Activated CD8-positive, alpha-beta T cell treated with anti-CD3 and anti-CD28 coated beads for 36 hours (primary cell): ENCODE results near the gene SERPINE3. TPM values are rescaled to one million over a fixed set of nuclear protein-coding genes. Genes with fewer than 3 reads are reported as not detected.

Experiments
- ATAC-seq: fragments of 200-7000 bp; cut with Tn5 transposase; one replicate; pipeline ENCODE4 v1.10.0; 2021; ENCODE audit warnings: mild to moderate bottlenecking, moderate library complexity
- CTCF ChIA-PET: fragments of 350-600 bp; sonication (Branson Sonifier 250); formaldehyde crosslinking; loops from one replicate; lab custom pipeline; 2021; ENCODE audit warnings: antibody characterized with exemption; lab: Charles Lee
- POLR2A ChIA-PET: fragments of 350-600 bp; sonication (Branson Sonifier 250); formaldehyde crosslinking; loops from one replicate; lab custom pipeline; 2021; ENCODE audit warnings: antibody characterized with exemption; lab: Charles Lee
- DNase-seq: peaks from one replicate; pipeline ENCODE4 v3.0.0-alpha.2; 2020
- H3K27ac Mint-ChIP-seq: one replicate; pipeline ENCODE4 v1.8.0; 2021; ENCODE audit warnings: mild to moderate bottlenecking, mixed read lengths
- H3K27me3 Mint-ChIP-seq: one replicate; pipeline ENCODE4 v1.8.0; 2021; ENCODE audit warnings: mixed read lengths
- H3K36me3 Mint-ChIP-seq: one replicate; pipeline ENCODE4 v1.8.0; 2021; ENCODE audit warnings: low read depth, mixed read lengths
- H3K4me1 Mint-ChIP-seq: one replicate; pipeline ENCODE4 v1.8.0; 2021; ENCODE audit warnings: low read depth, mixed read lengths
- H3K4me3 Mint-ChIP-seq: one replicate; pipeline ENCODE4 v1.8.0; 2021; ENCODE audit warnings: mild to moderate bottlenecking, moderate library complexity, mixed read lengths
- H3K9me3 Mint-ChIP-seq: one replicate; pipeline ENCODE4 v1.8.0; 2021; ENCODE audit warnings: mixed read lengths
- CTCF ChIP-seq: fragments of 200-600 bp; IDR thresholded peaks from one replicate; pipeline ENCODE4 v1.8.0; 2022; ENCODE audit warnings: antibody characterized with exemption, mild to moderate bottlenecking
- intact Hi-C: fragments of 100-400 bp; cut with micrococcal nuclease; formaldehyde crosslinking; loops from one replicate; pipeline ENCODE4 v1.10.0; 2022
- total RNA-seq, 2 experiments: library from RNA; stranded (reverse); gene quantifications; one replicate each; pipeline ENCODE4 v1.2.3, GENCODE V29; 2021

Gene SERPINE3
- total RNA-seq, 2 experiments from 2014 or later, result not detected

- ChIA-PET CTCF (interaction anchor here (0.9 to 1.1 kb wide), 2 partner anchors 33 to 252 kb away, joined by 3 to 4 read pairs; no protein-coding TSS in a partner anchor), POLR2A (no interaction called here)
- Mint-ChIP-seq H3K4me1 (no peaks in the 10 kb centered on the region), H3K9me3 (no peaks in the 10 kb centered on the region), H3K27ac (no peak overlapping the region), H3K4me3 (no peak overlapping the region), H3K36me3 (no peaks in the 10 kb centered on the region), H3K27me3 (no peaks in the 10 kb centered on the region)
- ATAC-seq (no peak), DNase-seq (no peak)
- intact Hi-C loops, result no loop called here
- TF ChIP-seq CTCF, result no peak
These were observed 20.6 kb upstream of the SERPINE3 start for GRCh38 chr13:51318876-51319275.

- ATAC-seq, result no peak
- no peak overlapping the region for H3K27ac Mint-ChIP-seq
- TF ChIP-seq CTCF, result no peak
- POLR2A ChIA-PET, result no interaction called here
- no peaks in the 10 kb centered on the region for H3K36me3 Mint-ChIP-seq
- CTCF ChIA-PET, result interaction anchor here (1.0 to 2.1 kb wide), 6 partner anchors 10 to 35 kb away, joined by 3 to 11 read pairs (median 4); no protein-coding TSS in a partner anchor
- DNase-seq, result no peak
- no peaks in the 10 kb centered on the region for H3K27me3 Mint-ChIP-seq
- intact Hi-C loops, result no loop called here
- no peaks in the 10 kb centered on the region for H3K4me1 Mint-ChIP-seq
- H3K4me3 Mint-ChIP-seq, result no peak overlapping the region
- no peaks in the 10 kb centered on the region for H3K9me3 Mint-ChIP-seq
These were observed 17.7 kb upstream of the SERPINE3 start for GRCh38 chr13:51321836-51322235.

- Mint-ChIP-seq H3K27me3 (no peaks in the 10 kb centered on the region), H3K4me3 (no peak overlapping the region), H3K4me1 (no peaks in the 10 kb centered on the region), H3K27ac (no peak overlapping the region), H3K9me3 (no peaks in the 10 kb centered on the region), H3K36me3 (no peaks in the 10 kb centered on the region)
- DNase-seq (no peak), ATAC-seq (no peak)
- no peak for TF ChIP-seq CTCF
- ChIA-PET CTCF (interaction anchor here (1.1 to 2.1 kb wide), 4 partner anchors 9 to 36 kb away, joined by 3 to 11 read pairs (median 5); no protein-coding TSS in a partner anchor), POLR2A (no interaction called here)
- intact Hi-C loops, result no loop called here
These were observed 16.7 kb upstream of the SERPINE3 start for GRCh38 chr13:51322826-51323225.

GRCh38 chr13:51323824-51324511, 15.5 kb upstream of the SERPINE3 start:
- intact Hi-C loops, result no loop called here
- TF ChIP-seq CTCF, result no peak
- no peaks in the 10 kb centered on the region for H3K4me1 Mint-ChIP-seq
- no peak overlapping the region for H3K4me3 Mint-ChIP-seq
- H3K36me3 Mint-ChIP-seq, result no peaks in the 10 kb centered on the region
- CTCF ChIA-PET, result interaction anchor here (2.1 kb wide), 1 partner anchor 37 kb away, joined by 11 read pairs; no protein-coding TSS in a partner anchor
- H3K27me3 Mint-ChIP-seq, result no peaks in the 10 kb centered on the region
- ATAC-seq (no peak), DNase-seq (no peak)
- H3K27ac Mint-ChIP-seq, result no peak overlapping the region
- POLR2A ChIA-PET, result interaction anchor here (0.6 kb wide), 1 partner anchor 137 kb away, joined by 3 read pairs; no protein-coding TSS in a partner anchor
- H3K9me3 Mint-ChIP-seq, result no peaks in the 10 kb centered on the region

GRCh38 chr13:51324714-51325420, 14.6 kb upstream of the SERPINE3 start:
- intact Hi-C loops, result no loop called here
- Mint-ChIP-seq H3K36me3 (no peaks in the 10 kb centered on the region), H3K4me3 (no peak overlapping the region), H3K9me3 (no peaks in the 10 kb centered on the region), H3K4me1 (no peaks in the 10 kb centered on the region), H3K27me3 (no peaks in the 10 kb centered on the region), H3K27ac (no peak overlapping the region)
- CTCF ChIA-PET, result interaction anchor here (0.6 kb wide), 1 partner anchor 1584 kb away, joined by 3 read pairs; no protein-coding TSS in a partner anchor
- TF ChIP-seq CTCF, result no peak
- DNase-seq, result no peak
- POLR2A ChIA-PET, result no interaction called here
- ATAC-seq, result no peak
